ENCODE results near the gene PRSS57.

PRSS57 gene

DNA sequence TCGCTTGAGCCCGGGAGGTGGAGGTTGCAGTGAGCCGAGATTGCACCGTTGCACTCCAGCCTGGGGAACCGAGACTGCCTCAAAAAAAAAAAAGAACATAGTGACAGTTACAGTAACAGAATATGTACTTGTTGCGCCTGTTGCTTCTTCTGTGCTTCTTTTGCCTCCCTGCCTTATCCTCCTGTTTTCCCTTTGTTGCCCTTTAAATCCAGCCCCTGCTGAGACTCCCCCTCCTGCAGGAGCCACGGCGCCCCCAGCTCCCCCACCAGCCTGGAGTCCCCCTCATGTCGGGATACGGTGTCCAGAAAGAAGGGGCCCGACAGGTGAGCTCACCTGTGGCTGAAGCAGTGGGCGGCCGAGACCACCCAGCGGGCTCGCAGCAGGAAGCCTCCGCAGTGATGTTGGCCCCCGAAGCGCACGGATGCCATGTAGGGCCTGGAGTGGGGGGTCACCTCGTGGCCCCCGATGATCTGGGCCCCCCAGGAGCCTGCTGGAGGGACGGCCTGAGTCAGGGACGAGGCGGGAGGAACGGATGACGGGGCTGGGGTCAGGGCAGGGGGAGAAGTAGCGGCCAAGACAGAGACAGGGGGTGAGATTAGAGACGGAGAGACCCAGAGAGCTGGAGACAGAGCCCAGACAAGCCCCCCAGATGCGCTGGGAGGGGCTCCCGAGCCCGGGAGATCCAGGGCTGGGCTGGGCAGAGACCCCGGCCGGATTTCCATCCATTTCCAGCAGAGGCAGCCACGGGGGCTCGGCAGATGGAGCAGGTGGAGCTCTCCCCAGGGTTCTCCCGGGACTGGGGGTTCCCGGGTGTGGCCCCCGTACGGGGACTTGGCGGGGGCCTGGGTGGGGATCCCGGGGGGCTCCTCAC is 536 bp downstream of the PRSS57 start:
- no peak for DNase-seq (ENCODE audit: low read depth in 2 of 2)

DNA sequence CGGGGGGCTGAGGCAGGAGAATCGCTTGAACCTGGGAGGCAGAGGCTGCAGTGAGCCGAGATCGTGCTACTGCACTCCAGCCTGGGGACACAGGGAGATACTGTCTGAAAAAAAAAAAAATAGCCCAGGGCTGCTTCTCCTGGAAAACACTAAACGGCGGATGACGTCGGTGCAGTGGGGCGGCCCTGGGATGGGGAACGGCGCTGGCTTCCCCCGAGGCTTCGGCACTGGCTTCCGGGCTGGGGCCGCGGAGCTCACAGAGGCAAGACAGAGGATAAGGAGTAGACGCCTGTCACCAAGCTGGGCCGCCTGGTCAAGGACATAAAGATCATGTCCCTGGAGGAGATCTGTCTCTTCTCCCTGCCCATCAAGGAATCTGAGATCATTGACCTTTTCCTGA is 5.0 kb downstream of the PRSS57 start:
- no peak for DNase-seq (ENCODE audit: low read depth in 2 of 2)

DNA sequence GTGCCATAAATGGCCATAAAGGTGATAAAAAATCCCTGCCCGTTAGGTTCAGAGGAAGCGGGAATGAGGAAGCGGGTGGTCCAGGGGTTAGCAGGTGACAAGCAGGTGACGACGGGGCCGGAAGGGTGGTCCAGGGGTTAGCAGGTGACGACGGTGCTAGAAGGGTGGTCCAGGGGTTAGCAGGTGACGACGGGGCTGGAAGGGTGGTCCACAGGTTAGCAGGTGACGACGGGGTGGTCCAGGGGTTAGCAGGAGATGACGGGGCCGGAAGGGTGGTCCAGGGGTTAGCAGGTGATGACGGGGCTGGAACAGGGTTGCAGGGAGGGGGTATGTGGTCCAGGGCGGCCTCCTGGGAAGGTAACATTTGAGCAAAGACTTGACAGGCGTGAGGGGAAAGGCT is 6.3 kb downstream of the PRSS57 start:
- no peak for DNase-seq (ENCODE audit: low read depth in 2 of 2)

DNA sequence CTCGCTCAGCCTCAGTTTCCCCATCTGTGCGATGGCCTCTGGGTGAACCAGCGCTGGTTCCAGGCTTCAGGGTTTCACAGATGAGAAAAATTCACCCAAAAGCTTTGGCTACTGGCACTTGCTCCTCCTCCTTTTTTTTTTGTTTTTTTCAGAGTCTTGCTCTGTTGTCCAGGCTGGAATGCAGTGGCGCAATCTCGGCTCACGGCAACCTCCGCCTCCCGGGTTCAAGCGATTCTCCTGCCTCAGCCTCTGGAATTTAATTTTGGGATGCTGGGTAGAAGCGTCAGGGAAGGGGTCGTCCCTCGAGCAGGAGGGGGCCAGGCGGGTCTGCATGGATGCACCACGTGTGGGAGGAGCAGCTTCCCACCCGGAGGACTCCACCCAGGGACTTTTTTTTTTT is 7.0 kb downstream of the PRSS57 start:
- DNase-seq (ENCODE audit: low read depth in 2 of 2), result no peak

DNA sequence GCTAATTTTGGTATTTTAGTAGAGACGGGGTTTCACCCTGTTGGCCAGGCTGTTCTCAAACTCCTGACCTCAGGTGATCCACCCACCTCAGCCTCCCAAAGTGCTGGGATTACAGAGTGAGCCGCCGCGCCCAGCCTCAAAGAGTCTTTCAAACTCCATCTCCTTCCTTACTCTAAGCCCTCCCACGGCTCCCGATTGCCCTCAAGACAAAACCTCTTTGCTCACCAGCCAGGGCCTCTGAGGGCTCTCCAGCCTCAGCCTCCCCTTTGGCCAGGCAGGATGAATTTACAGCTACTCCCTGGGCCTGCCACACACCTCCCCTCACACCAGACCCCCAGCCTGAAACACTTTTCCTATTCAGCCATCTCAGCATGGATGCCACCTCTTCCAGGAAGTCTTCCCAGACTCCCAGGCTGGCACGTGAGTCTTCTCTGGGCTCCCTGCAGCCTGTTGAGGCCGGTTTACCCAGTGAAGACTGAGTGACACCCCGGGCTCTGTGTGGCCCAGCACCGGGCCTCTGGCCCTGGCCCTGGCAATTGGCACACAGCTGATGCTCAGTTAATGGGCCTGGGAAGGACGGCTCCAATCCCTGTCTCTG is 7.6 kb downstream of the PRSS57 start:
- no peak for DNase-seq (ENCODE audit: low read depth in 2 of 2)

DNA sequence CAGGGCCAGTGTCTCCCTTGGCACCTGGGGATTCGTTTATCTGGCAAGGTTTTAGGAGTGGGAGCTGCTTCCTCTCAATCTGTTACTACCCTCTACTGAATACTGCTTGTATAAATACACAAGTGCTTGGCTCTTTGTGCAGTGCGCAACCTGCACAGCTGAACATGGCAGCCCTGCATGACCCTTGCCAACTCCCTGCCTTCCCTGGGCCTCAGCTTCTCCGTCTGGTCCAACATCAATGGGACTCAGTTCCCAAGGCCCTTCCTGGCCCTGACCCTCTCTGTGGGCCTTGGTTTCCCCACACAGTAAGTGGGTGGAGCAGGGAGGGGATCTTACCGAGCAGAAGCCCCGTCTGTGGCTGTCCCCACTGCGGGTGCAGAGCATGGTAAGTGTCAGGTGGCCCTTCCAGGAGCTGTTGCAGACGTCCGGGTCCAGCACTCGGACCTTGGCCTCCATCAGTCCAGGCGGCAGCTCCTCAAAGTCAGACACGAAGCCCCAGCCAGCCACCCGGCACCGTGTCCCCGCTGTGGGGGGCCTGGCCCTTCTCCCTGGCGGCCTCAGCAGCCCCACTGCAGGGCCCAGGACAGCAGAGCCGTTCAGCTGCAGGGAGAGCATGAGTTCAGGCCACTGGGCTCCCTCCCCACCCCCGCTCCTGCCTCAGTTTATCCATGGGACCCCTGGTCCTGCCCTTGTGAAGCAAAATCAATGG is 8.5 kb downstream of the PRSS57 start:
- no peak for DNase-seq (ENCODE audit: low read depth in 2 of 2)

DNA sequence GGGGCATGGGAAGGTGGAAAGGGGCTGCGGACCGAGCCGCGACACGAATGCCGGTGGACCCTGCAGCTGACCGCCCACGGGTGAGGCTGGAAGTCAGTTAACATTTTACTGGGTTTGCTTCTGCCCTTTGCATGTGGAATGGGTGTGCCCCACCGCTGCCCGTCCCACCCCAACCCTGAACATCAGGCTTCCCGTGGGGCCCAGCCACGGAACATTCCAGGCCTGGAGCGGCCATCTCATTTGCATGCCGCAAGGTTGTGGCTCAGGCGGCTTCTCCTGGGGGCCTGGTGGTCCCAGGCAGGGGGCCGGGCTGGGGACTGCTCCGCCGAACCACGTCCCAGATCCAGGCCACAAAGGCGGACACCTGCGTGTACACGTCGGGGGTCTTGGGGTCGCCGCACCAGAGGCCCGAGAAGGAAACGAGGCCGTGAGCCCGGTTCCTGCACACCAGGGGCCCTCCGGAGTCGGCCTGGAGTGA is 9.8 kb downstream of the PRSS57 start:
- DNase-seq (ENCODE audit: low read depth in 2 of 2), result no peak

DNA sequence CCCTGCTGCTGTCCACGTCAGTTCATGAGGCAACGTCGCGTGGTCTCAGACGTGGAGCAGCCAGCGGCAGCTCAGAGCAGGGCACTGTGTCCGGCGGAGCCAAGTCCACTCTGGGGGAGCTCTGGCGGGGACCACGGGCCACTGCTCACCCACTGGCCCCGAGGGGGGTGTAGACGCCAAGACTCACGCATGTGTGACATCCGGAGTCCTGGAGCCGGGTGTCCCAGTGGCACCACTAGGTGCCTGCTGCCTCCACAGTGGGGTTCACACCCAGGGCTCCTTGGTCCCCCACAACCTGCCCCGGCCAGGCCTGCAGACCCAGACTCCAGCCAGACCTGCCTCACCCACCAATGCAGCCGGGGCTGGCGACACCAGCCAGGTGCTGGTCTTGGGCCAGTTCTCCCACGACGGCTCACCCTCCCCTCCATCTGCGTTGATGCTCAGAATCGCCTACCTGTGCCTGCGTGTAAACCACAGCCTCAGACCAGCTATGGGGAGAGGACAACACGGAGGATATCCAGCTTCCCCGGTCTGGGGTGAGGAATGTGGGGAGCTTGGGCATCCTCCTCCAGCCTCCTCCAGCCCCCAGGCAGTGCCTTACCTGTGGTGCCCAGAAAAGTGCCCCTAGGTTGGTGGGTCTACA is 12.5 kb downstream of the PRSS57 start:
- DNase-seq (ENCODE audit: low read depth in 2 of 2), result no peak

DNA sequence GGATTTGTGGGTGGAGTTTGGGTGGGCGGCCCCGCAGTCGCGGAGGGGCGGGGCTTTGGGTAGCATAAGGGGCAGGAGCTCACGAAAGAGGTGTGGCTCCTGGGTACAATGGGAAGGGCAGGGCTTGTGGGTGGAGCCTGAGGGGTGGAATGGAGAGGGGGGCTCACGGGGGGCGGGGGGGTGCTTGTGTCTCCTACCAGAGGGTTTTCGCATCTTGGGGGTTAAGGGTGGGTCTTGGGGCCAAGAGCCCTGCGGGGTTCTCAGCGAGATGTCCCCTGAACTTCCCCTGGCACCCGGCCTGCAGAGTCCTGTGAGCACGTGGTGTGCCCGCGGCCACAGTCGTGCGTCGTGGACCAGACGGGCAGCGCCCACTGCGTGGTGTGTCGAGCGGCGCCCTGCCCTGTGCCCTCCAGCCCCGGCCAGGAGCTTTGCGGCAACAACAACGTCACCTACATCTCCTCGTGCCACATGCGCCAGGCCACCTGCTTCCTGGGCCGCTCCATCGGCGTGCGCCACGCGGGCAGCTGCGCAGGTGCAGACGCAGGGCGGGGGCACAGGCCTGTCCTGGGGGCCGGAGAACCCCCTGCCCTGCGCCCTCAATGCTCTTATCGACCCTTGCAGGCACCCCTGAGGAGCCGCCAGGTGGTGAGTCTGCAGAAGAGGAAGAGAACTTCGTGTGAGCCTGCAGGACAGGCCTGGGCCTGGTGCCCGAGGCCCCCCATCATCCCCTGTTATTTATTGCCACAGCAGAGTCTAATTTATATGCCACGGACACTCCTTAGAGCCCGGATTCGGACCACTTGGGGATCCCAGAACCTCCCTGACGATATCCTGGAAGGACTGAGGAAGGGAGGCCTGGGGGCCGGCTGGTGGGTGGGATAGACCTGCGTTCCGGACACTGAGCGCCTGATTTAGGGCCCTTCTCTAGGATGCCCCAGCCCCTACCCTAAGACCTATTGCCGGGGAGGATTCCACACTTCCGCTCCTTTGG is 13.9 kb downstream of the PRSS57 start:
- peak in 1 of 2 donors; percentile 82 for DNase-seq (ENCODE audit: low read depth in 2 of 2)

DNA sequence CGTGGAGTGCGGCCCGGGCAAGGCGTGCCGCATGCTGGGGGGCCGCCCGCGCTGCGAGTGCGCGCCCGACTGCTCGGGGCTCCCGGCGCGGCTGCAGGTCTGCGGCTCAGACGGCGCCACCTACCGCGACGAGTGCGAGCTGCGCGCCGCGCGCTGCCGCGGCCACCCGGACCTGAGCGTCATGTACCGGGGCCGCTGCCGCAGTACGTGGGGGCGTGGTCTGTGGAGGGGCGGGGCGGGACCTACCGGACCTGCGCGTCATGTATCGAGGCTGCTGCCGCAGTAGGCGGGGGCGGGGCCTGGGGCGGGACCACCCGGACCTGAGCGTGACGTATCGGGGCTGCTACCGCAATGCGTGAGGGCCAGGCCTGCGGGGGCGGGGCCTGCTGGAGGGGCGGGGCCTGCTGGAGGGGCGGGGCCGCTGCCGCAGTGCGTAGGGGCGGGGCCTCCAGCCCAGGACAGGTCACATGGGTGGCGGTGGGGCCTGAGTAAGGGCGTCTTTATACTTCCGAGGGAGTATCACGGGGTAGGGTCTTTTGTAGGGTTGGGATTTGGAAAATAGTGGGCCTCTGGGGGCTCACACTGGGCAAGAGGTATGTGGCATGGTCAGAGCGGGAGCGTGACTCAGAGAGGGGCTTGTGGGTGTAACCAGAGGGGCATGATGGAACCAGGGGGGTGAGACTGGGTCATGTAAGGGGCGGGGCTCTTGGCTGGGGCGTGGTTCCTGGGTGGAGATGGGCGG is 14.8 kb downstream of the PRSS57 start:
- peak; percentile 99 for DNase-seq (ENCODE audit: low read depth in 2 of 2)

DNA sequence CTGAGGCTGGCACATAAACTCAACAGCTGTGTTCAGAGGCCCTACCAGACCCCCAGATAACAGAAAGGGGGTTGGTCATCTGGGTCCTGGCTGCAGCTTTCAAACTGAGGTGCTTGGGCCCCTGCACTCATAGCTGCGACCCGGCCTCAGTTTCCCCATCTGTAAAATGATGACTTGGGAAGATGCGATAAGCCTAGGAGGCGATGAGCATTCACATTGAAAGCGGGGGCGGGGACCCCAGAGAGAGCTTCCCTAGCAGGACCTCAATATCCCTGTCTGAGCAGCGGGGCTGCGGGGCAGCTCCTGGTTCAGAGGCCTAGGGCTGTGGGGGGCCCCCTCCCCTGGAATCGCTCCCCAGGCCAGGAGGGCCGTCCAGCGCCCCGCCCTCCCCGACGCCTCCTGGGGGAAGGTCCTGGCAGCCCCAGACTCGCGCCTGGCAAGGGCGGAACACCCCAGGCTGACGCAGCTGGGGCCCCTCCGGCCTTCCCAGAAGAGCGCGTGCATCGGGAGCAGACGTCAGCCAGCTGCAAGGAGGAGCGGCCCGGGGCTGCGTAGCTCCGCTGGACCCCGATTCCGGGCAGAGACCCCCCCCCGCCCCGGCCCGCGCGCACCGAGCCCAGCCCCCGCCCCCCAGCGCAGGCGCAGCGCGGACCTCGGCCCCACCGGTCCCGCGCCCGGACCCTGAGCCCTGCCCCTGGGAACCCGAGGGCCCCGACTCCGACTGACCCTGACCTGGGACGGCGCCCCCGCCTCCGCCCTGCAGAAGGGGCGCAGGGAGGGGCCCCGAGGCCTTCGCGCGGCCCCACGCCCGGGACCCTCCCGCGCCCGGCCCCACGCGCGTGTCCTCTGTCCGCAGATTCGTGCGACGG is 15.6 kb downstream of the PRSS57 start:
- DNase-seq (ENCODE audit: low read depth in 2 of 2), result no peak

DNA sequence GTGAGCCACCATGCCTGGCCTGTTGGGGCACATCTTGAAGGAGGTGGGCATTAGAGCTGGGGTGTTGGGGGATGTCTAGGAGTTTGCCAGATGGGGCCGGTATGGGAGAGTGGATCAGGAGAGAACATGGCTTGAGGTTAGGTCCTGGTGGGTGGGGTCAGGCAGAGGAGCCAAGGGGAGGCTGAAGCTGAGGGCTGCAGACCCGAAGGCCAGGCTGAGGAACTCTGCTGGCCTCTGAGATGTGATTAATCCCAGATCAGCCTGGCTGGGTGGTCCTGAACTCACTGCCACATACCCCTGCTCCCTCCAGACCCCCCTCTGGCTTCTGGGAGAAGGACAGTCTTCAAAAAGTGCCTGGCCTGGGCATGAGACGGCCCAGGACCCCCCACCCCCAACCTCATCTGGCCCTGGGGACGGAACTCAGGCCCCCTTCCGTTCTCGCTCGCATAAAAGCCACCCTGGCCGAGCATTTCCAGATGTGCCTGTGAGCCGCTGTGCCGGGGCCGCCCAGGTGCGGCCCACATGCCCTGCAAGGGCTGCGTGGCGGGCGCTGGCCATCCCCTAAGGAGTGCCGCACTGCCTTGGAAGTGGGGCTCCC is 16.4 kb downstream of the PRSS57 start:
- DNase-seq (ENCODE audit: low read depth in 2 of 2), result no peak

DNA sequence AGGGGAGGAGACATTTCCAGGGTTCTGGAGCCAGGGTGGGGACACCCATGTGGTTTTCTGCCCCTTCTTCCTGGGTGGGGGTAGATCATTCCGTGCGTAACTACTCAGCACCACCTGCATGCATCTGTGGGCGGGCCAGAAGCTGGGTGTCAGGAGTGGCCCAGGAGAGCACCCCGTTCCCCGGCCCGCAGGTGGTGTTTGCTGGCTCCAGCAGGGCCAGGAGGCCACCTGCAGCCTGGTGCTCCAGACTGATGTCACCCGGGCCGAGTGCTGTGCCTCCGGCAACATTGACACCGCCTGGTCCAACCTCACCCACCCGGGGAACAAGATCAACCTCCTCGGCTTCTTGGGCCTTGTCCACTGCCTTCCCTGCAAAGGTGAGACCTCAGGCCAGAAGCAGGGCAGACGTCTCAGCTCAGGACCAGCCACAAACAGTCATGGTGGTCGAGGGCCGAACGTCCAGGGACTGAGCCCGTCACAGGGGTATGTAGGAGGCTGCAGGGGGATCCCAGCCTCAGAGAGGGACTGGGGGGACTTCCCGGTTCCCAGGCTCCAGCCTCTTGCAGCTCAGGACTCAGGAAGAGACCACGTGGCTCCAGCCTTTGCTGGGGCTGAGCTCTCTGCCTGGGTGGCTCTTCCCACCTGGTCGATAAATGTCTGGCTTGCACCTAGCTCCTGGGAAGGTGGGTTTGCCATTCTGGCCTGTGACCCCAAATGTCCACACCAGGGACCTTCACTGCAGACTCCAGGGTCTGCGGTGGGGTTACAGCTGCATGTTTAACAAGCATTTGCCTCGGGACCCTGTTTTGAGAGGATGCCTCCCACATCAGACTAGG is 17.4 kb downstream of the PRSS57 start:
- DNase-seq (ENCODE audit: low read depth in 2 of 2), result no peak

DNA sequence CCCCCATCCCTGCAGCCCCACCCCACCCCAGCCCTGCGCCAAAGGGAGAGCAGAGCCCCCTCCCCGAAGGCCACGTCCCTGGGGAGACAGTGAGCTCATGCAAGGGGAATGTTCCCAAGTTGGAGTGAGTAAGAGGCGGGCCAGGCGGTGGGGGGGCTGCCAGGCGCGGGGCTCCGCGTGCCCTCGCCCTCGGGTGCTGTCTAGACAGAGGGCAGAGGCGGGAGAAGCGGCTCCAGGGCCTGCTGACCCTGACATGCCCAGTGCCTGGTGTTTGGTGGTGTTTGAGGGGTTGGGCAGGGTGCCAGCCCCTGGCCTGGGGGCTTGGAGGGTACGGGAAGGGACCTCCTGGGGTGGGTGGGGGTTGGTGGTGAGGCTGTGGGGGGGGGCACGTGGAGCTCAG is 18.1 kb downstream of the PRSS57 start:
- DNase-seq (ENCODE audit: low read depth in 2 of 2), result no peak

DNA sequence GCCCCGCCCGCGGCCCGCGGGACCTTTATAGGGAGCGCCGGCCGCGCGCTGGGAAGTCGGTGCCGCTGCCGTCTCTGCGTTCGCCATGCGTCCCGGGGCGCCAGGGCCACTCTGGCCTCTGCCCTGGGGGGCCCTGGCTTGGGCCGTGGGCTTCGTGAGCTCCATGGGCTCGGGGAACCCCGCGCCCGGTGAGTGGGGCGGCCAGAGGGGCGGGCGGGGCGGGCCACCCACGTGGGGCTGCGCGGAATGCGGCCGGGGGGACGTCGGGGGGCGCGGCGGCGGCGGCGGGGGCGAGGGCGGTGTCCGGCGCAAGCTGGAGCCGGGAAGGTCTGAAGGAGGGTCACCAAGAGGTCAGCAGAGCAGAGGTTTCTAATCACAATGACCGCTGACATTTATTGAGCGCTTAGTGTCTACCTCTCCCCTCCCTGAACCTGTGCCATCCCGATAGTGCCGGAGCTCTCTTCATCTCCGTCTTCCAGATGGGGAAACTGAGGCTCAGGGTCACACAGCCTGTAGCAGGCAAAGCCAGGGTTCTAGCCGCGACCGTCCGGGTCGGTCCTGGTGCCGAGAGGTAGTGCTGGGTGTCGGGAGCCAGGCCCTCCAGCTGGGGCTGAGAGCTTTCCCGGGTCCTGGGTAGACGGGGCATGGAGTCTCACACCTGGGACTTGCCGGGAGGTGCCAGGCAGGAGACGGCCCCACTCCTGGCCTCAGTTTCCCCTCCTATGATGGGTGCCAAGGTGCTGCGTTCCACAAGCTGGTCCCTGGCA is 18.7 kb downstream of the PRSS57 start, which contains the start of gene FSTL3:
FSTL3 (plus strand) TSS at position 54 of the 767 bp plus-strand sequence; CDS start at position 86, 32 bp downstream.
- DNase-seq (ENCODE audit: low read depth in 2 of 2), result no peak

DNA sequence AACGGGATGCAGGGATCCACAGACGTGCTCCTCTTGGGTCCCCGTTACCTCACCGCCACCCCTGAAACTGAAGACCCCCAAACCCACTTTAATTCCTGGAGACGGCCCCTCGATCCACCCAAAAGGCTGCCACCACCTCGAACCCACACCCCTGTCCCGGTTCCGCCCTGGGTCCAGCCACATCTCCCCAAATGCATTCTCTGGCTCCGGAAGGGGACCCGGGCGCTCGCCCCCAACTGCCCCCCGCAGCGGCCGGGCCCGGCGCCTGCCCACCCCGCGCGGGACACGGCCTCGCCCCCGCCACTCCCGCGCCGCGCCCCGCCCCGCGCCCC is 19.3 kb downstream of the PRSS57 start:
- DNase-seq (ENCODE audit: low read depth in 2 of 2), result no peak

Data from stimulated activated CD8-positive, alpha-beta memory T cell treated with anti-CD3 and anti-CD28 coated beads, Interleukin-7, amount 100 ng/mL, for 1 hour (primary cell).